Thyroid gland (tissue), 4 donors: Measurements from ENCODE around the gene SPTBN1. TPM values are rescaled to one million over a fixed set of nuclear protein-coding genes. Genes with fewer than 3 reads are reported as not detected.
A peak's percentile ranks its signal among the peaks of the same experiment; 100 is the strongest.

Experiments used
- DNase-seq, 2 donors: peaks; one replicate each; pipeline ENCODE4 v3.0.0-alpha.2; 2019
- H3K27ac ChIP-seq, 3 donors: fragments of 200-600 bp; sonication (generic); 1 replicate in 2 of 3; 2 replicates in 1 of 3; pipeline ENCODE4 v1.5.1; 2016 to 2019; ENCODE audit warnings: mild to moderate bottlenecking in 1 of 3, moderate library complexity in 1 of 3
- H3K27me3 ChIP-seq: fragments of 200-600 bp; sonication (generic); one replicate; pipeline ENCODE4 v1.5.1; 2019
- H3K36me3 ChIP-seq, 2 donors: fragments of 200-600 bp; sonication (generic); one replicate each; pipeline ENCODE4 v1.5.1; 2016 to 2019
- H3K4me1 ChIP-seq, 2 donors: fragments of 200-600 bp; sonication (generic); one replicate each; pipeline ENCODE4 v1.5.1; 2017 to 2019
- H3K4me3 ChIP-seq, 3 donors: fragments of 200-600 bp; sonication (generic); replicated peaks in 1 of 3; 1 replicate in 2 of 3; 2 replicates in 1 of 3; pipeline ENCODE4 v1.5.1; 2016; ENCODE audit warnings: mild to moderate bottlenecking in 1 of 3
- H3K9me3 ChIP-seq: fragments of 200-600 bp; sonication (generic); one replicate; pipeline ENCODE4 v1.5.1; 2017
- CTCF ChIP-seq, 6 experiments: fragments of 200-600 bp in 3 of 6; fragments of 450-650 bp in 3 of 6; sonication (generic) in 3 of 6; IDR thresholded peaks; one replicate each; pipeline ENCODE4 v1.5.1; 2016 to 2019; ENCODE audit warnings: antibody characterized with exemption in 6 of 6, mild to moderate bottlenecking in 2 of 6, inconsistent platforms in 1 of 6, moderate library complexity in 1 of 6
- POLR2A ChIP-seq, 2 donors: fragments of 450-650 bp; IDR thresholded peaks; one replicate each; pipeline ENCODE4 v1.6.1; 2017; ENCODE audit warnings: antibody characterized with exemption in 2 of 2, mild to moderate bottlenecking in 2 of 2, moderate library complexity in 1 of 2
- WGBS, 2 donors: methylation state at CpG; one replicate each; pipeline ENCODE4 v1.1.5; 2017; 5-methylcytosine and 5-hydroxymethylcytosine counted together
- intact Hi-C: fragments of 100-400 bp; cut with DNase I; formaldehyde crosslinking; loops from one replicate; pipeline ENCODE4 v1.15.1; 2023
- total RNA-seq, 4 donors: library from RNA; depleted of rRNA; stranded (reverse); fragments of >200 nt; gene quantifications; one replicate each; pipeline ENCODE4 v1.2.3, GENCODE V29; 2016

Gene SPTBN1
- total RNA-seq, 4 donors from 2014 or later = 381 to 513 (median 419) TPM

- peak overlapping the region in 1 of 3 donors; percentile 9 for H3K27ac ChIP-seq
- intact Hi-C loops = loop anchor here (5.0 to 10.0 kb wide), 3 partner anchors 38 to 528 kb away; no protein-coding TSS in a partner anchor
These were observed 248.8 kb downstream of the SPTBN1 start for GRCh38 chr2:54704688-54705605.

GRCh38 chr2:54706622-54707021, 250.5 kb downstream of the SPTBN1 start:
- Histone ChIP-seq H3K9me3 (no peaks in the 10 kb centered on the region), H3K27ac (no peak overlapping the region), H3K27me3 (no peaks in the 10 kb centered on the region), H3K4me3 (no peak overlapping the region), H3K4me1 (peaks cover 22 to 29% of the 10 kb centered on the region in 2 donors), H3K36me3 (no peaks in the 10 kb centered on the region)
- intact Hi-C loops = loop anchor here (10.0 kb wide), 1 partner anchor 182 kb away; no protein-coding TSS in a partner anchor
- 93 to 100% methylated on average over 1 of the region's 1 CpG for WGBS, 2 donors
- TF ChIP-seq CTCF (IDR thresholded peaks at IDR 0.05) = no peak
- no peak for TF ChIP-seq POLR2A (IDR thresholded peaks at IDR 0.05)
- DNase-seq = no peak

More at GRCh38 chr2:54704688-54705605, 248.8 kb downstream of the SPTBN1 start:
- Histone ChIP-seq H3K9me3 (no peaks in the 10 kb centered on the region), H3K4me3 (no peak overlapping the region), H3K36me3 (no peaks in the 10 kb centered on the region), H3K4me1 (peaks cover 12 to 14% of the 10 kb centered on the region in 2 donors), H3K27me3 (no peaks in the 10 kb centered on the region)
- WGBS, 2 donors = 3 to 8% methylated on average over 3 of the region's 3 CpGs
- no peak for TF ChIP-seq POLR2A (IDR thresholded peaks at IDR 0.05)
- peak; percentile 34 to 87 (median 58) for TF ChIP-seq CTCF (IDR thresholded peaks at IDR 0.05)
- DNase-seq = no peak

GRCh38 chr2:54708584-54709335, 252.6 kb downstream of the SPTBN1 start:
- H3K4me1 ChIP-seq = peaks cover 39 to 47% of the 10 kb centered on the region in 2 donors

GRCh38 chr2:54709336-54709809, 253.2 kb downstream of the SPTBN1 start:
- H3K4me3 ChIP-seq = peak overlapping the region in 1 of 3 donors; percentile 15
- H3K27me3 ChIP-seq = no peaks in the 10 kb centered on the region
- H3K4me1 ChIP-seq = peaks cover 39 to 47% of the 10 kb centered on the region in 2 donors
- peak overlapping the region; percentile 40 to 54 (median 49) for H3K27ac ChIP-seq
- DNase-seq = peak; percentile 55 to 64
- intact Hi-C loops = loop anchor here (10.0 kb wide), 1 partner anchor 185 kb away; no protein-coding TSS in a partner anchor
- WGBS, 2 donors = 46 to 63% methylated on average over 1 to 18 of the region's 18 CpGs
- no peaks in the 10 kb centered on the region for H3K36me3 ChIP-seq
- H3K9me3 ChIP-seq = no peaks in the 10 kb centered on the region
- TF ChIP-seq POLR2A (IDR thresholded peaks at IDR 0.05) (peak in 1 of 2 donors; percentile 34), CTCF (IDR thresholded peaks at IDR 0.05) (no peak)

More at GRCh38 chr2:54708584-54709335, 252.6 kb downstream of the SPTBN1 start:
- peak overlapping the region in 1 of 3 donors; percentile 15 for H3K4me3 ChIP-seq
- no peaks in the 10 kb centered on the region for H3K9me3 ChIP-seq
- TF ChIP-seq CTCF (IDR thresholded peaks at IDR 0.05) = peak in 1 of 6 experiments; percentile 13
- no peak for TF ChIP-seq POLR2A (IDR thresholded peaks at IDR 0.05)
- intact Hi-C loops = loop anchor here (10.0 kb wide), 1 partner anchor 184 kb away; no protein-coding TSS in a partner anchor
- no peaks in the 10 kb centered on the region for H3K27me3 ChIP-seq
- no peaks in the 10 kb centered on the region for H3K36me3 ChIP-seq
- H3K27ac ChIP-seq = peak overlapping the region; percentile 12 to 54 (median 40)
- 15 to 26% methylated on average over 17 to 22 of the region's 35 CpGs for WGBS, 2 donors
- peak; percentile 59 to 62 for DNase-seq
